Nephron (organoid): Measurements from ENCODE around the gene ADK.
"Not testable (repeated sequence)": the region's sequence is repeated elsewhere in the genome, so short reads cannot be mapped to it uniquely, and the experiment has no call there.

Experiments
- H3K27ac Mint-ChIP-seq, 3 experiments: 2 replicates each; pipeline ENCODE4 v1.8.0; 2020; ENCODE audit warnings: mixed read lengths in 3 of 3, mild to moderate bottlenecking in 2 of 3, moderate library complexity in 1 of 3
- H3K27me3 Mint-ChIP-seq: 2 replicates; pipeline ENCODE4 v1.8.0; 2021; ENCODE audit warnings: low read depth, mild to moderate bottlenecking, moderate library complexity, mixed read lengths
- H3K36me3 Mint-ChIP-seq: 2 replicates; pipeline ENCODE4 v1.8.0; 2020; ENCODE audit warnings: low read depth, mixed read lengths
- H3K4me1 Mint-ChIP-seq: 2 replicates; pipeline ENCODE4 v1.8.0; 2020; ENCODE audit warnings: mixed read lengths
- H3K4me3 Mint-ChIP-seq, 3 experiments: 2 replicates each; pipeline ENCODE4 v1.8.0; 2020; ENCODE audit warnings: mild to moderate bottlenecking in 3 of 3, mixed read lengths in 3 of 3, moderate library complexity in 2 of 3
- H3K9me3 Mint-ChIP-seq: 2 replicates; pipeline ENCODE4 v1.8.0; 2020; ENCODE audit warnings: mixed read lengths
- CTCF ChIP-seq, 3 experiments: fragments of 200-600 bp; sonication (generic); IDR thresholded peaks; one replicate each; pipeline ENCODE4 v1.5.0; 2021; ENCODE audit warnings: antibody characterized with exemption in 3 of 3; ENCODE audit not compliant: unreplicated experiment in 3 of 3

The ADK gene

GRCh38 chr10:74290708-74291107 is 139.7 kb downstream of the ADK start:
- H3K27ac Mint-ChIP-seq, result no peak overlapping the region
- TF ChIP-seq CTCF (IDR thresholded peaks at IDR 0.05; ENCODE audit: unreplicated experiment in 3 of 3), result no peak
- H3K4me3 Mint-ChIP-seq, result no peak overlapping the region
- H3K9me3 Mint-ChIP-seq, result no peaks in the 10 kb centered on the region
- peaks cover 17% of the 10 kb centered on the region for H3K4me1 Mint-ChIP-seq
- no peaks in the 10 kb centered on the region for H3K27me3 Mint-ChIP-seq
- no peaks in the 10 kb centered on the region for H3K36me3 Mint-ChIP-seq

- H3K27me3 Mint-ChIP-seq, result no peaks in the 10 kb centered on the region
- H3K36me3 Mint-ChIP-seq, result no peaks in the 10 kb centered on the region
- H3K4me3 Mint-ChIP-seq, result no peak overlapping the region
- no peaks in the 10 kb centered on the region for H3K9me3 Mint-ChIP-seq
- H3K27ac Mint-ChIP-seq, result peak overlapping the region in 1 of 3 experiments; percentile 41
- no peak for TF ChIP-seq CTCF (IDR thresholded peaks at IDR 0.05; ENCODE audit: unreplicated experiment in 3 of 3)
- H3K4me1 Mint-ChIP-seq, result peaks cover 17% of the 10 kb centered on the region
These were observed 141.9 kb downstream of the ADK start for GRCh38 chr10:74292871-74293427.

GRCh38 chr10:74293686-74294371 is 142.8 kb downstream of the ADK start:
- no peak for TF ChIP-seq CTCF (IDR thresholded peaks at IDR 0.05; ENCODE audit: unreplicated experiment in 3 of 3)
- H3K27ac Mint-ChIP-seq, result peak overlapping the region in 2 of 3 experiments; percentile 55 to 57
- H3K9me3 Mint-ChIP-seq, result no peaks in the 10 kb centered on the region
- H3K27me3 Mint-ChIP-seq, result no peaks in the 10 kb centered on the region
- H3K4me1 Mint-ChIP-seq, result peaks cover 17% of the 10 kb centered on the region
- H3K4me3 Mint-ChIP-seq, result no peak overlapping the region
- no peaks in the 10 kb centered on the region for H3K36me3 Mint-ChIP-seq

GRCh38 chr10:74297389-74298080 is 146.5 kb downstream of the ADK start:
- Mint-ChIP-seq H3K27me3 (no peaks in the 10 kb centered on the region), H3K27ac (no peak overlapping the region), H3K9me3 (no peaks in the 10 kb centered on the region), H3K4me1 (peaks cover 12% of the 10 kb centered on the region), H3K4me3 (no peak overlapping the region), H3K36me3 (no peaks in the 10 kb centered on the region)
- TF ChIP-seq CTCF (IDR thresholded peaks at IDR 0.05; ENCODE audit: unreplicated experiment in 3 of 3), result no peak

GRCh38 chr10:74300074-74300621 is 149.1 kb downstream of the ADK start:
- H3K9me3 Mint-ChIP-seq, H3K4me1 Mint-ChIP-seq, H3K36me3 Mint-ChIP-seq, H3K27ac Mint-ChIP-seq, H3K4me3 Mint-ChIP-seq, H3K27me3 Mint-ChIP-seq: not testable (repeated sequence)

GRCh38 chr10:74300666-74301065 is 149.6 kb downstream of the ADK start:
- Mint-ChIP-seq H3K36me3 (no peaks in the 10 kb centered on the region), H3K27ac (no peak overlapping the region), H3K4me3 (no peak overlapping the region), H3K27me3 (no peaks in the 10 kb centered on the region), H3K9me3 (no peaks in the 10 kb centered on the region), H3K4me1 (no peaks in the 10 kb centered on the region)
- TF ChIP-seq CTCF (IDR thresholded peaks at IDR 0.05; ENCODE audit: unreplicated experiment in 3 of 3), result no peak
